Endodermal cell (in vitro differentiated cells): ENCODE results near the gene HSPB2. TPM values are rescaled to one million over a fixed set of nuclear protein-coding genes. Genes with fewer than 3 reads are reported as not detected.

ENCODE experiments used
- DNase-seq: peaks from one replicate; pipeline ENCODE4 v3.0.0-alpha.2; 2017
- H3K27ac ChIP-seq: 2 replicates; pipeline ENCODE4 v1.5.1; 2013; ENCODE audit warnings: mild to moderate bottlenecking, low read depth, low read length, moderate library complexity
- H3K27me3 ChIP-seq: 2 replicates; pipeline ENCODE4 v1.6.1; 2013; ENCODE audit warnings: mild to moderate bottlenecking, low read length, moderate library complexity; ENCODE audit not compliant: insufficient read depth, control insufficient read depth, poor library complexity, severe bottlenecking
- H3K36me3 ChIP-seq: 2 replicates; pipeline ENCODE4 v1.7.0; 2013; ENCODE audit warnings: mild to moderate bottlenecking, low read length, moderate library complexity; ENCODE audit not compliant: control insufficient read depth, insufficient read depth
- H3K4me1 ChIP-seq: one replicate; pipeline ENCODE4 v1.7.0; 2013; ENCODE audit warnings: low read length; ENCODE audit not compliant: control insufficient read depth, insufficient read depth
- H3K4me3 ChIP-seq: 2 replicates; pipeline ENCODE4 v1.5.1; 2013; ENCODE audit warnings: mild to moderate bottlenecking, low read length, moderate library complexity
- H3K9ac ChIP-seq: 2 replicates; pipeline ENCODE4 v1.6.1; 2013; ENCODE audit warnings: mild to moderate bottlenecking, low read length, moderate library complexity; ENCODE audit not compliant: poor library complexity, severe bottlenecking; ENCODE audit errors: extremely low read depth
- H3K9me3 ChIP-seq: 2 replicates; pipeline ENCODE4 v1.6.1; 2013; ENCODE audit warnings: mild to moderate bottlenecking, low read length, moderate library complexity; ENCODE audit not compliant: control insufficient read depth
- H3K27ac Mint-ChIP-seq: 2 replicates; pipeline ENCODE4 v1.8.0; 2020; ENCODE audit warnings: mixed read lengths
- H3K27me3 Mint-ChIP-seq: 2 replicates; pipeline ENCODE4 v1.8.0; 2021; ENCODE audit warnings: mild to moderate bottlenecking, mixed read lengths; ENCODE audit not compliant: insufficient read depth
- H3K36me3 Mint-ChIP-seq: 2 replicates; pipeline ENCODE4 v1.8.0; 2020; ENCODE audit warnings: low read depth, mixed read lengths
- H3K4me1 Mint-ChIP-seq: 2 replicates; pipeline ENCODE4 v1.8.0; 2020; ENCODE audit warnings: mixed read lengths
- H3K4me3 Mint-ChIP-seq: 2 replicates; pipeline ENCODE4 v1.8.0; 2020; ENCODE audit warnings: mild to moderate bottlenecking, moderate library complexity, mixed read lengths
- H3K9me3 Mint-ChIP-seq: 2 replicates; pipeline ENCODE4 v1.8.0; 2020; ENCODE audit warnings: mild to moderate bottlenecking, mixed read lengths
- WGBS, 2 experiments: methylation state at CpG; one replicate each; pipeline versions ENCODE4 v1.1.5 to v1.1.7; 2013; ENCODE audit warnings: missing lambda C conversion rate in 2 of 2, mixed read lengths in 1 of 2; ENCODE audit not compliant: insufficient coverage in 1 of 2, insufficient read length in 1 of 2; 5-methylcytosine and 5-hydroxymethylcytosine counted together
- total RNA-seq, 2 donors: library from RNA; stranded (reverse); fragmentation: NEBNext Ultra II Directional in 1 of 2; extraction: Animal tissue kit (Norgen Biotek cat#: 25700) in 1 of 2; gene quantifications; 2 replicates in 1 of 2; 3 replicates in 1 of 2; pipeline ENCODE4 v1.2.1, GENCODE V29; 2021
- TF ChIP-seq, protein P1 (sequence below): fragments of 200-600 bp; sonication (generic); conservative IDR thresholded peaks from 2 replicates; pipeline ENCODE4 v1.5.0; 2021; ENCODE audit warnings: antibody characterized with exemption, mild to moderate bottlenecking

HSPB2 gene
- total RNA-seq, 2 donors from 2014 or later, result 0.20 to 0.33 TPM

- Histone ChIP-seq H3K27me3 (no peaks in the 10 kb centered on the region), H3K4me3 (no peak overlapping the region), H3K9ac (no peak overlapping the region), H3K36me3 (no peaks in the 10 kb centered on the region), H3K9me3 (no peaks in the 10 kb centered on the region), H3K27ac (no peak overlapping the region), H3K4me1 (no peaks in the 10 kb centered on the region)
- Mint-ChIP-seq H3K4me3 (no peak overlapping the region), H3K36me3 (no peaks in the 10 kb centered on the region), H3K4me1 (no peaks in the 10 kb centered on the region), H3K27me3 (peaks cover 3% of the 10 kb centered on the region), H3K9me3 (no peaks in the 10 kb centered on the region), H3K27ac (no peak overlapping the region)
- WGBS, 2 experiments, result 92% methylated on average over 1 of the region's 4 CpGs; no CpG with 5 or more reads in 1 of the 2 experiments
- TF ChIP-seq, protein P1, sequence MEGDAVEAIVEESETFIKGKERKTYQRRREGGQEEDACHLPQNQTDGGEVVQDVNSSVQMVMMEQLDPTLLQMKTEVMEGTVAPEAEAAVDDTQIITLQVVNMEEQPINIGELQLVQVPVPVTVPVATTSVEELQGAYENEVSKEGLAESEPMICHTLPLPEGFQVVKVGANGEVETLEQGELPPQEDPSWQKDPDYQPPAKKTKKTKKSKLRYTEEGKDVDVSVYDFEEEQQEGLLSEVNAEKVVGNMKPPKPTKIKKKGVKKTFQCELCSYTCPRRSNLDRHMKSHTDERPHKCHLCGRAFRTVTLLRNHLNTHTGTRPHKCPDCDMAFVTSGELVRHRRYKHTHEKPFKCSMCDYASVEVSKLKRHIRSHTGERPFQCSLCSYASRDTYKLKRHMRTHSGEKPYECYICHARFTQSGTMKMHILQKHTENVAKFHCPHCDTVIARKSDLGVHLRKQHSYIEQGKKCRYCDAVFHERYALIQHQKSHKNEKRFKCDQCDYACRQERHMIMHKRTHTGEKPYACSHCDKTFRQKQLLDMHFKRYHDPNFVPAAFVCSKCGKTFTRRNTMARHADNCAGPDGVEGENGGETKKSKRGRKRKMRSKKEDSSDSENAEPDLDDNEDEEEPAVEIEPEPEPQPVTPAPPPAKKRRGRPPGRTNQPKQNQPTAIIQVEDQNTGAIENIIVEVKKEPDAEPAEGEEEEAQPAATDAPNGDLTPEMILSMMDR, result no peak
- no peak for DNase-seq
Measured at GRCh38 chr11:111886032-111886431, 26.5 kb upstream of the HSPB2 start.

DNA sequence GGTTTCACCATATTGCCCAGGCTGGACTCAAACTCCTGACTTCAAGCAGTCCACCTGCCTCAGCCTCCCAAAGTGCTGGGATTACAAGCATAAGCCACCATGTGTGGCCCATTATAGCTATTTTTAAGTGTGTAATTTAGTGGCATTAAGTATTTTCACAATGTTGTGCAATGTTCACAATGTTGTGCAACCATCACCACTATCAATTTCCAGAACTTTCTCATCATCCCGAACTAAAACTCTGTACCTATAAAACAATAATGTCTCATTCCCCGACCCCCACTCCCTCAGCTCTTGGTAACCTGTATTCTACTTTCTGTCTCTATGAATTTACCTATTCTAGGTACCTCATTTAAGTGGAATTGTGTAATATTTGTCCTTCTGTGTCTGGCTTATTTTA lies 25.7 kb upstream of the HSPB2 start:
- WGBS, 2 experiments, result 93% methylated on average over 2 of the region's 2 CpGs; no CpG with 5 or more reads in 1 of the 2 experiments
- H3K4me1 Mint-ChIP-seq, result no peaks in the 10 kb centered on the region
- no peaks in the 10 kb centered on the region for H3K27me3 ChIP-seq
- H3K4me3 Mint-ChIP-seq, result no peak overlapping the region
- no peak overlapping the region for H3K27ac ChIP-seq
- H3K9ac ChIP-seq, result no peak overlapping the region
- no peak overlapping the region for H3K27ac Mint-ChIP-seq
- peaks cover 3% of the 10 kb centered on the region for H3K9me3 Mint-ChIP-seq
- TF ChIP-seq, protein P1, result no peak
- H3K9me3 ChIP-seq, result no peaks in the 10 kb centered on the region
- no peaks in the 10 kb centered on the region for H3K4me1 ChIP-seq
- no peaks in the 10 kb centered on the region for H3K36me3 ChIP-seq
- H3K4me3 ChIP-seq, result no peak overlapping the region
- peaks cover 4% of the 10 kb centered on the region for H3K27me3 Mint-ChIP-seq
- DNase-seq, result no peak
- no peaks in the 10 kb centered on the region for H3K36me3 Mint-ChIP-seq

GRCh38 chr11:111905411-111905810 lies 7.1 kb upstream of the HSPB2 start:
- Mint-ChIP-seq H3K4me1 (peaks cover 18% of the 10 kb centered on the region), H3K4me3 (no peak overlapping the region), H3K27me3 (no peaks in the 10 kb centered on the region), H3K9me3 (peaks cover 3% of the 10 kb centered on the region), H3K36me3 (no peaks in the 10 kb centered on the region), H3K27ac (no peak overlapping the region)
- Histone ChIP-seq H3K27me3 (no peaks in the 10 kb centered on the region), H3K9ac (no peak overlapping the region), H3K4me3 (no peak overlapping the region), H3K27ac (no peak overlapping the region), H3K4me1 (peaks cover 9% of the 10 kb centered on the region), H3K36me3 (no peaks in the 10 kb centered on the region), H3K9me3 (no peaks in the 10 kb centered on the region)
- TF ChIP-seq, protein P1, result no peak
- no peak for DNase-seq
- WGBS, 2 experiments, result 71 to 97% methylated on average over 1 to 2 of the region's 2 CpGs
